Activated T-cell treated with anti-CD3 and anti-CD28 coated beads, Interleukin-2, amount 50 U/mL, for 72 hours (primary cell): ENCODE data around the gene HK2. TPM values are rescaled to one million over a fixed set of nuclear protein-coding genes. Genes with fewer than 3 reads are reported as not detected.

Experiments used
- ATAC-seq, 2 donors: fragments of 150-1000 bp; cut with Tn5 transposase; replicated peaks in 1 of 2; 2 replicates each; pipeline ENCODE4 v1.10.0; 2021; ENCODE audit warnings: moderate library complexity in 2 of 2, mild to moderate bottlenecking in 1 of 2
- DNase-seq, 2 donors: peaks; one replicate each; pipeline ENCODE4 v3.0.0; 2021 to 2022; ENCODE audit warnings: mixed read lengths in 1 of 2
- H3K27ac Mint-ChIP-seq: one replicate; pipeline ENCODE4 v1.8.0; 2022; ENCODE audit warnings: mild to moderate bottlenecking, moderate library complexity, mixed read lengths
- H3K27me3 Mint-ChIP-seq: one replicate; pipeline ENCODE4 v1.8.0; 2022; ENCODE audit warnings: low read depth, mixed read lengths
- H3K36me3 Mint-ChIP-seq, 2 donors: one replicate each; pipeline ENCODE4 v1.8.0; 2022; ENCODE audit warnings: mixed read lengths in 2 of 2, mild to moderate bottlenecking in 1 of 2; ENCODE audit not compliant: insufficient read depth in 2 of 2
- H3K4me1 Mint-ChIP-seq: one replicate; pipeline ENCODE4 v1.8.0; 2022; ENCODE audit warnings: low read depth, mixed read lengths
- H3K4me3 Mint-ChIP-seq, 2 donors: one replicate each; pipeline ENCODE4 v1.8.0; 2022; ENCODE audit warnings: mild to moderate bottlenecking in 2 of 2, mixed read lengths in 2 of 2, moderate library complexity in 2 of 2
- H3K9me3 Mint-ChIP-seq, 2 donors: one replicate each; pipeline ENCODE4 v1.8.0; 2022; ENCODE audit warnings: mixed read lengths in 2 of 2
- total RNA-seq, 2 donors: library from RNA; stranded (reverse); gene quantifications; one replicate each; pipeline ENCODE4 v1.2.3, GENCODE V29; 2022

HK2 gene
- total RNA-seq, 2 donors from 2014 or later, result 31.2 to 36.4 TPM

DNA sequence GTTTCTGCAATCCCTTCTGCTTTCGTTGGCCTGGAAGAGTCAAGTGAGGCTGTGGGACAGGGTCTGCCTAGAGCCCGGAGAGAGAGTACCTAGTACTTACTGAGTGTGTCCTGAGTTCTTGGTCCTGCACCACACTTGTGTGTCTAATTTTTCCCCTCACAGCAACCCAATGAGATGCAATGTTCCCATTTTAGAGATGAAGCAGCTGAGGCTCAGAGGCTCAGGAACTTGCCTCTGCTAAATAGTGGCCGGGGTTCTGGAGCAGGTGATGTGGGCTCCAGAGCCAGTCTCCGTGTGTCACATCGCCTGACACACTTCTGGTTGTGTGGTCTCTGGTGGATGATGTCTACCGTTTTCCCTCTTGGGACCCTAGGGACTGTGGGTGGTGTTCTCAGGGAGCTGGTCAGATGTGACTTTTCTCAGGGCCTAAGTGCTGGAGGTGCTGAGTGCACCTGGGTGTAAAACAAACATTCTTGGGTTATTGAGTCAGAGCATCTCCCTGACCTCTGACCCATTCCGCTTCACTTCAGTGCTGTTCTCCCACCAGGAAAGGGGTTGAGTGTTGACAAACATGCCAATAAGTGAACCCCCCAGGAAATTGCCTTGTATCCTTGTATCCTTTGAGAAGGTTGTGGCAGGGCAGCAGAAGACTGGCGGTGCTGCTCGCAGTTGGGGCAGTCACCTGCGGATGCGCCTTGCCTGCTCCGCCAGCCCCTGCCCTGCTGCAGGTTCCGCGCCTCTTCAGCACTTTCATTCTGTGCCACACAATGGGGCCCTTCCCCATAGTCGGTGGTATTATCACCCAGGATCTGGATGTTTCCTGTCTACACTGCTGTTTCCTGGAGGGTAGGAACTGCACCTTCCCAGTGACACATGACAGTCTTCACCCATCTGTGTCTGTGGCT is 32.1 kb downstream of the HK2 start:
- H3K27ac Mint-ChIP-seq, result no peak overlapping the region
- H3K36me3 Mint-ChIP-seq, result peaks cover 0 to 12% of the 10 kb centered on the region in 2 donors
- H3K9me3 Mint-ChIP-seq, result no peaks in the 10 kb centered on the region
- H3K4me3 Mint-ChIP-seq, result no peak overlapping the region
- peaks cover 10% of the 10 kb centered on the region for H3K4me1 Mint-ChIP-seq
- no peak for ATAC-seq
- DNase-seq, result no peak
- no peaks in the 10 kb centered on the region for H3K27me3 Mint-ChIP-seq

- ATAC-seq (no peak), DNase-seq (no peak)
- H3K36me3 Mint-ChIP-seq, result peaks cover 0 to 12% of the 10 kb centered on the region in 2 donors
Measured at GRCh38 chr2:74867841-74868658, 34.1 kb downstream of the HK2 start.

DNA sequence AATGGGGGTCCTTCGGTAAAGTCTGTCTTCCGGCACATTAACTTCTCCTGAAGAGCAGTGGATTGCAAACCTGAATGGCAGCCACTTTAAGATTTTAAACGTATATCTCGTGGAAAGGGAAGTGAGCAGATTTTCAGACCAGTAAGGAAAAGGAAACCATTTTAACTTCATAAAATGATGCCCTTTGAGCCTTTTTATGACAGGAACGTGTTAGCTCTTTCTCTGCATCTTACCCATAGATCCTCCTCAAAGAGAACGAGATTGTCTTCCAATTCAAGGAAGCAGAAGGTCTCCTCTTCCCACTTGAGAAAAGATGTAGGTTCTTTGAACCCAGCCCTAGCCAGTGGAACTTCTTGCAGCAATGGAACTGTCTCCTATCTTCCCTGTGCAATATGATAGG is 35.6 kb downstream of the HK2 start:
- H3K36me3 Mint-ChIP-seq, result peaks cover 0 to 15% of the 10 kb centered on the region in 2 donors
- no peak overlapping the region for H3K4me3 Mint-ChIP-seq
- no peaks in the 10 kb centered on the region for H3K27me3 Mint-ChIP-seq
- ATAC-seq (no peak), DNase-seq (no peak)
- no peaks in the 10 kb centered on the region for H3K9me3 Mint-ChIP-seq
- H3K4me1 Mint-ChIP-seq, result no peaks in the 10 kb centered on the region
- no peak overlapping the region for H3K27ac Mint-ChIP-seq

More at GRCh38 chr2:74867841-74868658, 34.1 kb downstream of the HK2 start:
- Mint-ChIP-seq H3K9me3 (no peaks in the 10 kb centered on the region), H3K4me3 (no peak overlapping the region), H3K4me1 (peaks cover 4% of the 10 kb centered on the region), H3K27me3 (no peaks in the 10 kb centered on the region), H3K27ac (no peak overlapping the region)

GRCh38 chr2:74870951-74871350 is 37.0 kb downstream of the HK2 start:
- Mint-ChIP-seq H3K27me3 (no peaks in the 10 kb centered on the region), H3K36me3 (peaks cover under 1 to 15% of the 10 kb centered on the region in 2 donors), H3K4me3 (no peak overlapping the region), H3K27ac (no peak overlapping the region), H3K9me3 (no peaks in the 10 kb centered on the region), H3K4me1 (no peaks in the 10 kb centered on the region)
- no peak for ATAC-seq
- no peak for DNase-seq

- Mint-ChIP-seq H3K4me3 (no peak overlapping the region), H3K9me3 (no peaks in the 10 kb centered on the region), H3K27ac (peak overlapping the region; percentile 30), H3K36me3 (peaks cover 3 to 17% of the 10 kb centered on the region in 2 donors), H3K4me1 (no peaks in the 10 kb centered on the region), H3K27me3 (no peaks in the 10 kb centered on the region)
- ATAC-seq (no peak), DNase-seq (no peak)
Measured at GRCh38 chr2:74871414-74871813, 37.5 kb downstream of the HK2 start.

GRCh38 chr2:74872389-74872836 is 38.5 kb downstream of the HK2 start:
- DNase-seq (no peak), ATAC-seq (no peak)
- no peak overlapping the region for H3K4me3 Mint-ChIP-seq
- H3K9me3 Mint-ChIP-seq, result no peaks in the 10 kb centered on the region
- H3K27me3 Mint-ChIP-seq, result no peaks in the 10 kb centered on the region
- H3K4me1 Mint-ChIP-seq, result no peaks in the 10 kb centered on the region
- H3K27ac Mint-ChIP-seq, result no peak overlapping the region
- peaks cover 3 to 17% of the 10 kb centered on the region in 2 donors for H3K36me3 Mint-ChIP-seq

- peak overlapping the region; percentile 29 for H3K27ac Mint-ChIP-seq
- ATAC-seq (no peak), DNase-seq (no peak)
- peaks cover 4 to 14% of the 10 kb centered on the region in 2 donors for H3K36me3 Mint-ChIP-seq
- H3K4me1 Mint-ChIP-seq, result no peaks in the 10 kb centered on the region
- no peak overlapping the region for H3K4me3 Mint-ChIP-seq
- H3K9me3 Mint-ChIP-seq, result no peaks in the 10 kb centered on the region
- H3K27me3 Mint-ChIP-seq, result no peaks in the 10 kb centered on the region
Measured at GRCh38 chr2:74873012-74873665, 39.2 kb downstream of the HK2 start.

DNA sequence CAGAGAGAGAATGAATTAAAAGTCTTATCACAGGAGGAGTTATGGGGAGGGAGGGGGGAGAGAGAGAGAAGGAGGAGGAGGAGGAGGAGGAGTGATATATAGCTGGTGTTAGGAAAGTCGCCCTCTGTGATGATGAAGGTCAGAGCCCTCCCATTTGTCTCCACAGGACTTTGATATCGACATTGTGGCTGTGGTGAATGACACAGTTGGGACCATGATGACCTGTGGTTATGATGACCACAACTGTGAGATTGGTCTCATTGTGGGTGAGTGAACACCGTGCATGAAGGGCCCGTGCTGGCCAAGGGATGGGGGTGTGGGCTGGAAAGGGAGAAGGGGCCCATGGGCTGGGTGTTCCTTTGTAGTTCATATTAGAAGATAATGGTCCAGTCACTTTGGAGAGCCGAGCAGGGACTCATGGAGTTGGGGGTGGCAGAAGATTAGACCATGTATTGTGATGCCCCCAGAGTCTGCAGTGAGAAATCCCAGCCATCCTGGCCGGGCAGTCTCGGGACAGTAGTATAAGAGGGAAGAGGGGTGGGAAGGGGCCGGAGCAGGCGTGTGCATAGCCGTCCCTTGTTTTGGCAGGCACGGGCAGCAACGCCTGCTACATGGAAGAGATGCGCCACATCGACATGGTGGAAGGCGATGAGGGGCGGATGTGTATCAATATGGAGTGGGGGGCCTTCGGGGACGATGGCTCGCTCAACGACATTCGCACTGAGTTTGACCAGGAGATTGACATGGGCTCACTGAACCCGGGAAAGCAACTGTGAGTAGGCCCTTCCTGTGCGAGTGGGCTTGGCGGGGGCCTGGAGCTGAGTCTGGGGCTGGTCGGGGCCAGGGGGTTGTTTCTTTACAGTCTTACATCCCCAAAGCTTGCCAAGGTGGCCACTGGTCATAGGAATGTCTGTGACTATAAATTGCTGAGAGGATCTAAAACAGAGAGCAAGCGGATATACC is 40.0 kb downstream of the HK2 start:
- Mint-ChIP-seq H3K9me3 (no peaks in the 10 kb centered on the region), H3K27me3 (no peaks in the 10 kb centered on the region), H3K36me3 (peaks cover 6 to 7% of the 10 kb centered on the region in 2 donors), H3K27ac (peak overlapping the region; percentile 29), H3K4me3 (no peak overlapping the region), H3K4me1 (no peaks in the 10 kb centered on the region)
- DNase-seq (no peak), ATAC-seq (no peak)

GRCh38 chr2:74876081-74876886 is 42.4 kb downstream of the HK2 start:
- no peaks in the 10 kb centered on the region for H3K4me1 Mint-ChIP-seq
- DNase-seq (peak; percentile 31 to 59), ATAC-seq (peak; percentile 76 to 79)
- H3K27ac Mint-ChIP-seq, result no peak overlapping the region
- peaks cover 9% of the 10 kb centered on the region in 2 donors for H3K36me3 Mint-ChIP-seq
- H3K9me3 Mint-ChIP-seq, result no peaks in the 10 kb centered on the region
- no peaks in the 10 kb centered on the region for H3K27me3 Mint-ChIP-seq
- H3K4me3 Mint-ChIP-seq, result no peak overlapping the region

DNA sequence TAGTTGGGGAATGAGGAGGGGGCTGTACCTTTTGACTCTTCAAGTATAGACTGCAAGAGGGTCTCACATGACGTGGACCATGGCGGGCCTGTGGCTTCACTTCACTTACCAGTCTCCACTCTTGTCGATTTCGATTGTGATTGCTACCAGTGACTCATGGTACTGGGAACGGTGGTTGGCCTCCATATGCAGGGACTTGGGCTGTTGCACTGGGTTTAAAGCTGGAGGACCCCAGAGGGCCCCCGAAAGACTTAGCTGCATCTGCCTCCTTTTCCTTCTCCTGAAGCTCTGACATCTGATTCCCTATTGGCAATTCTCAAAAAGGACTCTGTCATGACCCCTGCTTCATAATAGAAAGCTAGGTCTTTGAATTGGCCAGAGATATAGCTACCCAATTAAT is 43.4 kb downstream of the HK2 start:
- ATAC-seq (no peak), DNase-seq (no peak)
- H3K27ac Mint-ChIP-seq, result no peak overlapping the region
- H3K36me3 Mint-ChIP-seq, result peaks cover 9% of the 10 kb centered on the region in 2 donors
- H3K9me3 Mint-ChIP-seq, result no peaks in the 10 kb centered on the region
- no peaks in the 10 kb centered on the region for H3K4me1 Mint-ChIP-seq
- H3K4me3 Mint-ChIP-seq, result no peak overlapping the region
- no peaks in the 10 kb centered on the region for H3K27me3 Mint-ChIP-seq

DNA sequence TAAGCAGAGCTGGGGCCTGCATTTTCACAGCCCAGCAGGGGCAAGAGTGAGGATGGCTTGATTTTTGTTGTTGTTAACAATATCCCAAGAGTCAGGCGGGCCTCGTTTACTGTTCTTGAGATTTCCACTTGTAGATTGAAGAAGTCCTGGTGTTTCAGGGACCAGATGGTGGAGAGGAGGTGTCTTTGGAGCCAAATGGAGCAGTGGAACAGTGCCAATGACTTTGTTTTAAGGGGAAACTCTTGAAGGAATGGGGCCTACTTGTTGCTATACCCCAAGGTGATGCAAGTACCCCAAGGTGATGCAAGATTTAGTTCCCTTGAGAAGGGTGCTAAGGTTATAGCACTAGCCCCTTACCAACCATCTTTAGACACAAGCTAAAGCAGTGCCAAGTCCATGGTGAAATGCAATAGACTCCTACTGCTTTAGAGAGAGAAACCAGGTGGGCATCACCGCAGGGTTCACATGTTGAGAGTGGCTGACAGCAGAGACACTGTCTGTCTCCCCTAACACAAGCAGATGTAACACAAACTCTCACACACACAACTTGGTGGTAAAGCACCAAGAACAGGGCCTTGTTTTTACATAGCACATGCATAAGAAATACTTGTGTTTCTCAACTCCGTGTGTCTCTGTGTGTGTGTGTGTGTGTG is 44.0 kb downstream of the HK2 start:
- ATAC-seq, result no peak
- Mint-ChIP-seq H3K27ac (no peak overlapping the region), H3K9me3 (no peaks in the 10 kb centered on the region), H3K4me3 (no peak overlapping the region), H3K27me3 (no peaks in the 10 kb centered on the region), H3K4me1 (no peaks in the 10 kb centered on the region), H3K36me3 (peaks cover 9 to 10% of the 10 kb centered on the region in 2 donors)
- no peak for DNase-seq
